GM23338 (cell line): ENCODE measurements around the gene NUP153. TPM values are rescaled to one million over a fixed set of nuclear protein-coding genes. Genes with fewer than 3 reads are reported as not detected.

Experiments used
- ATAC-seq: fragments of 200-7000 bp; cut with Tn5 transposase; 3 replicates; pipeline ENCODE4 v1.9.1; 2020
- DNase-seq: peaks from one replicate; pipeline ENCODE4 v3.0.0-alpha.2; 2015; ENCODE audit warnings: low spot score
- H2AFZ ChIP-seq: fragments of 200-600 bp; sonication (generic); 2 replicates; pipeline ENCODE4 v1.8.0; 2016; ENCODE audit warnings: antibody characterized with exemption, mild to moderate bottlenecking, moderate library complexity
- H3F3A ChIP-seq: fragments of 200-600 bp; sonication (generic); replicated peaks from 2 replicates; pipeline ENCODE4 v1.8.0; 2017; ENCODE audit warnings: antibody characterized with exemption, mixed run types, low read depth
- H3K27ac ChIP-seq: fragments of 200-600 bp; sonication (generic); 2 replicates; pipeline ENCODE4 v1.6.1; 2016; ENCODE audit warnings: low read depth
- H3K27me3 ChIP-seq: fragments of 200-600 bp; sonication (generic); 2 replicates; pipeline ENCODE4 v1.8.0; 2016; ENCODE audit warnings: mild to moderate bottlenecking, mixed run types, moderate library complexity; ENCODE audit not compliant: insufficient read depth
- H3K36me3 ChIP-seq: fragments of 200-600 bp; sonication (generic); 2 replicates; pipeline ENCODE4 v1.8.0; 2016; ENCODE audit warnings: mild to moderate bottlenecking; ENCODE audit not compliant: insufficient read depth
- H3K4me1 ChIP-seq: fragments of 200-600 bp; sonication (generic); 2 replicates; pipeline ENCODE4 v1.8.0; 2016; ENCODE audit warnings: mild to moderate bottlenecking, moderate library complexity; ENCODE audit not compliant: insufficient read depth
- H3K4me2 ChIP-seq: fragments of 200-600 bp; sonication (generic); 2 replicates; pipeline ENCODE4 v1.7.1; 2017; ENCODE audit warnings: mixed run types
- H3K4me3 ChIP-seq: fragments of 200-600 bp; sonication (generic); 2 replicates; pipeline ENCODE4 v1.6.1; 2016; ENCODE audit warnings: mixed run types
- H3K79me2 ChIP-seq: fragments of 200-600 bp; sonication (generic); replicated peaks from 2 replicates; pipeline ENCODE4 v1.8.0; 2017; ENCODE audit warnings: mild to moderate bottlenecking; ENCODE audit not compliant: insufficient read depth
- H3K9me2 ChIP-seq: fragments of 200-600 bp; sonication (generic); 2 replicates; pipeline ENCODE4 v1.8.0; 2017; ENCODE audit not compliant: insufficient read depth
- H4K20me1 ChIP-seq: fragments of 200-600 bp; sonication (generic); replicated peaks from 2 replicates; pipeline ENCODE4 v1.8.0; 2017; ENCODE audit warnings: mild to moderate bottlenecking; ENCODE audit not compliant: insufficient read depth
- H3K27ac Mint-ChIP-seq: 2 replicates; pipeline ENCODE4 v1.8.0; 2020; ENCODE audit warnings: inconsistent platforms, mild to moderate bottlenecking, moderate library complexity, mixed read lengths
- H3K27me3 Mint-ChIP-seq: 3 replicates; pipeline ENCODE4 v1.8.0; 2022; ENCODE audit warnings: low read depth, mild to moderate bottlenecking, moderate library complexity, mixed read lengths, inconsistent platforms; ENCODE audit not compliant: insufficient read depth, poor library complexity
- H3K36me3 Mint-ChIP-seq: 3 replicates; pipeline ENCODE4 v1.8.0; 2021; ENCODE audit warnings: low read depth, mild to moderate bottlenecking, inconsistent platforms, moderate library complexity, mixed read lengths
- H3K4me1 Mint-ChIP-seq: 3 replicates; pipeline ENCODE4 v1.8.0; 2020; ENCODE audit warnings: mild to moderate bottlenecking, inconsistent platforms, mixed read lengths
- H3K4me3 Mint-ChIP-seq: 3 replicates; pipeline ENCODE4 v1.8.0; 2021; ENCODE audit warnings: moderate library complexity, mild to moderate bottlenecking, inconsistent platforms, mixed read lengths
- H3K9me3 Mint-ChIP-seq: 3 replicates; pipeline ENCODE4 v1.8.0; 2020; ENCODE audit warnings: moderate library complexity, mild to moderate bottlenecking, inconsistent platforms, mixed read lengths
- EZH2 ChIP-seq: fragments of 200-600 bp; sonication (generic); IDR thresholded peaks from one replicate; pipeline ENCODE4 v1.8.0; 2017; ENCODE audit warnings: antibody characterized with exemption, mild to moderate bottlenecking, low read depth; ENCODE audit not compliant: unreplicated experiment
- JUNB ChIP-seq: IDR thresholded peaks from one replicate; pipeline ENCODE4 v1.6.1; 2016; ENCODE audit warnings: antibody characterized with exemption; ENCODE audit not compliant: unreplicated experiment
- NANOG ChIP-seq: IDR thresholded peaks from 2 replicates; pipeline ENCODE4 v1.6.1; 2016; ENCODE audit warnings: antibody characterized with exemption, borderline replicate concordance
- POLR2AphosphoS5 ChIP-seq: IDR thresholded peaks from 2 replicates; pipeline ENCODE4 v1.6.1; 2016; ENCODE audit warnings: antibody characterized with exemption, low read depth
- STAT1 ChIP-seq: IDR thresholded peaks from one replicate; pipeline ENCODE4 v1.6.1; 2016; ENCODE audit warnings: antibody characterized with exemption; ENCODE audit not compliant: unreplicated experiment
- ZNF331 ChIP-seq: fragments of 250-450 bp; sonication (Bioruptor Pico); IDR thresholded peaks from 2 replicates; pipeline ENCODE4 v1.5.0; 2020; ENCODE audit warnings: low read depth, mild to moderate bottlenecking, moderate library complexity
- ZNF462 ChIP-seq: fragments of 250-450 bp; sonication (Bioruptor Pico); IDR thresholded peaks from 2 replicates; pipeline ENCODE4 v1.5.0; 2020; ENCODE audit warnings: mild to moderate bottlenecking, moderate library complexity
- polyA plus RNA-seq: library from polyadenylated mRNA; unstranded; fragments of >200 nt; fragmentation: Nextera tagmentation; extraction: Ambion mirVana; gene quantifications from 2 replicates; pipeline ENCODE4 v1.2.1, GENCODE V29; 2016
- total RNA-seq: library from RNA; depleted of rRNA; stranded (reverse); fragments of >200 nt; shearing (Covaris generic); gene quantifications from 2 replicates; pipeline ENCODE4 v1.2.3, GENCODE V29; 2014
- TF ChIP-seq, protein P1 (sequence below): IDR thresholded peaks from one replicate; pipeline ENCODE4 v1.6.1; 2018; ENCODE audit warnings: antibody characterized with exemption; ENCODE audit not compliant: unreplicated experiment
- TF ChIP-seq, protein P2 (sequence below), 2 experiments: fragments of 200-600 bp in 1 of 2; sonication (generic) in 1 of 2; conservative IDR thresholded peaks; 2 replicates each; pipeline versions ENCODE4 v1.5.1 to v1.6.1; 2016 to 2017; ENCODE audit warnings: antibody characterized with exemption in 2 of 2, low read depth in 2 of 2, mild to moderate bottlenecking in 2 of 2, moderate library complexity in 1 of 2

Gene NUP153
- total and polyA plus RNA-seq, 2 experiments from 2014 or later, result 23.8 to 88.4 TPM

GRCh38 chr6:17615794-17616193 is 90.9 kb downstream of the NUP153 start:
- H3K36me3 ChIP-seq, result peaks cover 14% of the 10 kb centered on the region; the same call in 1 of the 2 replicates
- H3K79me2 ChIP-seq, result peaks cover 31% of the 10 kb centered on the region
- TF ChIP-seq ZNF462 (CRISPR knock-in tag) (no peak), POLR2AphosphoS5 (no peak), NANOG (no peak), JUNB (no peak), STAT1 (no peak), ZNF331 (no peak), EZH2 (no peak)
- TF ChIP-seq, protein P1, sequence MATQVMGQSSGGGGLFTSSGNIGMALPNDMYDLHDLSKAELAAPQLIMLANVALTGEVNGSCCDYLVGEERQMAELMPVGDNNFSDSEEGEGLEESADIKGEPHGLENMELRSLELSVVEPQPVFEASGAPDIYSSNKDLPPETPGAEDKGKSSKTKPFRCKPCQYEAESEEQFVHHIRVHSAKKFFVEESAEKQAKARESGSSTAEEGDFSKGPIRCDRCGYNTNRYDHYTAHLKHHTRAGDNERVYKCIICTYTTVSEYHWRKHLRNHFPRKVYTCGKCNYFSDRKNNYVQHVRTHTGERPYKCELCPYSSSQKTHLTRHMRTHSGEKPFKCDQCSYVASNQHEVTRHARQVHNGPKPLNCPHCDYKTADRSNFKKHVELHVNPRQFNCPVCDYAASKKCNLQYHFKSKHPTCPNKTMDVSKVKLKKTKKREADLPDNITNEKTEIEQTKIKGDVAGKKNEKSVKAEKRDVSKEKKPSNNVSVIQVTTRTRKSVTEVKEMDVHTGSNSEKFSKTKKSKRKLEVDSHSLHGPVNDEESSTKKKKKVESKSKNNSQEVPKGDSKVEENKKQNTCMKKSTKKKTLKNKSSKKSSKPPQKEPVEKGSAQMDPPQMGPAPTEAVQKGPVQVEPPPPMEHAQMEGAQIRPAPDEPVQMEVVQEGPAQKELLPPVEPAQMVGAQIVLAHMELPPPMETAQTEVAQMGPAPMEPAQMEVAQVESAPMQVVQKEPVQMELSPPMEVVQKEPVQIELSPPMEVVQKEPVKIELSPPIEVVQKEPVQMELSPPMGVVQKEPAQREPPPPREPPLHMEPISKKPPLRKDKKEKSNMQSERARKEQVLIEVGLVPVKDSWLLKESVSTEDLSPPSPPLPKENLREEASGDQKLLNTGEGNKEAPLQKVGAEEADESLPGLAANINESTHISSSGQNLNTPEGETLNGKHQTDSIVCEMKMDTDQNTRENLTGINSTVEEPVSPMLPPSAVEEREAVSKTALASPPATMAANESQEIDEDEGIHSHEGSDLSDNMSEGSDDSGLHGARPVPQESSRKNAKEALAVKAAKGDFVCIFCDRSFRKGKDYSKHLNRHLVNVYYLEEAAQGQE, result no peak
- TF ChIP-seq, protein P2, sequence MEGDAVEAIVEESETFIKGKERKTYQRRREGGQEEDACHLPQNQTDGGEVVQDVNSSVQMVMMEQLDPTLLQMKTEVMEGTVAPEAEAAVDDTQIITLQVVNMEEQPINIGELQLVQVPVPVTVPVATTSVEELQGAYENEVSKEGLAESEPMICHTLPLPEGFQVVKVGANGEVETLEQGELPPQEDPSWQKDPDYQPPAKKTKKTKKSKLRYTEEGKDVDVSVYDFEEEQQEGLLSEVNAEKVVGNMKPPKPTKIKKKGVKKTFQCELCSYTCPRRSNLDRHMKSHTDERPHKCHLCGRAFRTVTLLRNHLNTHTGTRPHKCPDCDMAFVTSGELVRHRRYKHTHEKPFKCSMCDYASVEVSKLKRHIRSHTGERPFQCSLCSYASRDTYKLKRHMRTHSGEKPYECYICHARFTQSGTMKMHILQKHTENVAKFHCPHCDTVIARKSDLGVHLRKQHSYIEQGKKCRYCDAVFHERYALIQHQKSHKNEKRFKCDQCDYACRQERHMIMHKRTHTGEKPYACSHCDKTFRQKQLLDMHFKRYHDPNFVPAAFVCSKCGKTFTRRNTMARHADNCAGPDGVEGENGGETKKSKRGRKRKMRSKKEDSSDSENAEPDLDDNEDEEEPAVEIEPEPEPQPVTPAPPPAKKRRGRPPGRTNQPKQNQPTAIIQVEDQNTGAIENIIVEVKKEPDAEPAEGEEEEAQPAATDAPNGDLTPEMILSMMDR (conservative IDR thresholded peaks at IDR 0.05; ENCODE audit: low read depth in 2 of 2), result no peak
- ATAC-seq (no peak), DNase-seq (no peak)
- peaks cover 49% of the 10 kb centered on the region for H3K36me3 Mint-ChIP-seq
- H3K4me3 ChIP-seq, result no peak overlapping the region
- peaks cover 17% of the 10 kb centered on the region for H4K20me1 ChIP-seq
- no peaks in the 10 kb centered on the region for H3K4me1 Mint-ChIP-seq
- no peaks in the 10 kb centered on the region for H3K9me2 ChIP-seq
- no peak overlapping the region for H3K27ac ChIP-seq
- H3F3A ChIP-seq, result no peaks in the 10 kb centered on the region; the same call in 1 of the 2 replicates
- H3K27me3 ChIP-seq, result no peaks in the 10 kb centered on the region
- H3K4me2 ChIP-seq, result no peak overlapping the region
- no peak overlapping the region for H3K27ac Mint-ChIP-seq
- H3K27me3 Mint-ChIP-seq, result no peaks in the 10 kb centered on the region
- H3K9me3 Mint-ChIP-seq, result no peaks in the 10 kb centered on the region
- H3K4me1 ChIP-seq, result no peaks in the 10 kb centered on the region
- no peak overlapping the region for H2AFZ ChIP-seq
- no peak overlapping the region for H3K4me3 Mint-ChIP-seq
